H1 (cell line): ENCODE measurements around the gene WFDC5. TPM values are rescaled to one million over a fixed set of nuclear protein-coding genes. Genes with fewer than 3 reads are reported as not detected.

Source experiments
- CTCF ChIA-PET: fragments of 300-600 bp; sonication (Branson Sonifier 250); formaldehyde crosslinking; loops from one replicate; lab custom pipeline; 2021; ENCODE audit not compliant: partially characterized antibody; lab: Charles Lee
- POLR2A ChIA-PET: fragments of 300-600 bp; sonication (Branson Sonifier 250); formaldehyde crosslinking; loops from one replicate; lab custom pipeline; 2021; ENCODE audit warnings: inconsistent platforms; ENCODE audit not compliant: partially characterized antibody; lab: Charles Lee
- DNase-seq, 2 experiments: peaks; one replicate each; pipeline versions ENCODE4 v3.0.0 to v3.0.0-alpha.2; 2010 to 2022; ENCODE audit warnings: low spot score in 2 of 2, low read depth in 1 of 2, mixed read lengths in 1 of 2
- FAIRE-seq: peaks from 2 replicates; lab custom pipeline; 2011; peaks lifted over from hg19 to GRCh38; lab: Jason Lieb, UNC
- H2AFZ ChIP-seq: 2 replicates; pipeline ENCODE4 v1.8.1; 2012; ENCODE audit warnings: low read length, inconsistent platforms
- H2AK5ac ChIP-seq: 2 replicates; pipeline ENCODE4 v1.6.1; 2013; ENCODE audit warnings: low read depth, low read length
- H2BK120ac ChIP-seq: replicated peaks from 2 replicates; pipeline ENCODE3; 2013; ENCODE audit warnings: low read depth, low read length, inconsistent platforms
- H2BK12ac ChIP-seq: 2 replicates; pipeline ENCODE4 v1.6.1; 2013; ENCODE audit warnings: low read depth, low read length
- H2BK15ac ChIP-seq: 2 replicates; pipeline ENCODE4 v1.6.1; 2013; ENCODE audit warnings: low read length
- H2BK20ac ChIP-seq: 2 replicates; pipeline ENCODE4 v1.6.1; 2013; ENCODE audit warnings: low read length
- H2BK5ac ChIP-seq: 2 replicates; pipeline ENCODE4 v1.6.1; 2013; ENCODE audit warnings: low read depth, low read length
- H3K14ac ChIP-seq: 2 replicates; pipeline ENCODE4 v1.6.1; 2013; ENCODE audit warnings: inconsistent platforms; ENCODE audit not compliant: insufficient read length
- H3K18ac ChIP-seq: 2 replicates; pipeline ENCODE4 v1.6.1; 2013; ENCODE audit warnings: low read length; ENCODE audit errors: extremely low read depth
- H3K23ac ChIP-seq: 2 replicates; pipeline ENCODE4 v1.6.1; 2013; ENCODE audit warnings: inconsistent platforms; ENCODE audit not compliant: insufficient read length
- H3K23me2 ChIP-seq: 2 replicates; pipeline ENCODE4 v1.6.1; 2013; ENCODE audit warnings: low read depth, low read length
- H3K27ac ChIP-seq: 2 replicates; pipeline ENCODE4 v1.6.1; 2011; ENCODE audit warnings: low read depth, low read length, inconsistent platforms
- H3K27me3 ChIP-seq, 4 experiments: replicated peaks in 1 of 4; 1 replicate in 1 of 4; 2 replicates in 3 of 4; pipeline versions ENCODE4 v1.6.1 to v1.8.1; 2011 to 2013; ENCODE audit warnings: low read length in 3 of 4, mild to moderate bottlenecking in 3 of 4, inconsistent platforms in 2 of 4, mixed read lengths in 2 of 4, moderate library complexity in 1 of 4; ENCODE audit not compliant: control insufficient read depth in 3 of 4, insufficient read depth in 3 of 4; ENCODE audit errors: extremely low read depth in 1 of 4
- H3K36me3 ChIP-seq, 4 experiments: 2 replicates each; pipeline versions ENCODE4 v1.6.1 to v1.8.1; 2011 to 2013; ENCODE audit warnings: mild to moderate bottlenecking in 4 of 4, low read length in 3 of 4, moderate library complexity in 2 of 4, control low read depth in 1 of 4, inconsistent platforms in 1 of 4; ENCODE audit not compliant: insufficient read depth in 4 of 4, control insufficient read depth in 2 of 4
- H3K4ac ChIP-seq: replicated peaks from 2 replicates; pipeline ENCODE3; 2013; ENCODE audit warnings: low read length, low read depth, mixed read lengths, inconsistent platforms; ENCODE audit not compliant: insufficient read length
- H3K4me1 ChIP-seq, 4 experiments: replicated peaks in 1 of 4; 1 replicate in 1 of 4; 2 replicates in 3 of 4; pipeline versions ENCODE4 v1.6.1 to v1.8.1; 2011 to 2013; ENCODE audit warnings: low read length in 3 of 4, inconsistent platforms in 2 of 4, mixed read lengths in 1 of 4; ENCODE audit not compliant: insufficient read depth in 4 of 4, control insufficient read depth in 3 of 4
- H3K4me2 ChIP-seq, 2 experiments: 2 replicates each; pipeline versions ENCODE4 v1.6.1 to v1.8.1; 2011 to 2013; ENCODE audit warnings: low read depth in 2 of 2, low read length in 2 of 2, control low read depth in 1 of 2, inconsistent platforms in 1 of 2, mild to moderate bottlenecking in 1 of 2; ENCODE audit not compliant: insufficient read depth in 1 of 2
- H3K4me3 ChIP-seq, 4 experiments: fragments of 200-600, 300-600 bp in 1 of 4; sonication (generic), shearing (Covaris generic), sonication (Bioruptor Twin) in 1 of 4; 2 replicates each; pipeline versions ENCODE4 v1.5.1 to v1.8.1; 2011 to 2016; ENCODE audit warnings: low read length in 4 of 4, low read depth in 3 of 4, control low read depth in 2 of 4, inconsistent platforms in 2 of 4, mild to moderate bottlenecking in 2 of 4, mixed read lengths in 1 of 4, moderate library complexity in 1 of 4; ENCODE audit not compliant: insufficient read depth in 2 of 4; ENCODE audit errors: extremely low read depth in 1 of 4
- H3K56ac ChIP-seq: replicated peaks from 2 replicates; pipeline ENCODE3; 2013; ENCODE audit warnings: low read depth, mild to moderate bottlenecking, mixed read lengths, low read length, inconsistent platforms; ENCODE audit not compliant: insufficient read length
- H3K79me1 ChIP-seq: 2 replicates; pipeline ENCODE4 v1.6.1; 2013; ENCODE audit warnings: low read depth, low read length, control low read depth
- H3K79me2 ChIP-seq, 2 experiments: 2 replicates each; pipeline versions ENCODE4 v1.6.1 to v1.8.1; 2012 to 2013; ENCODE audit warnings: low read length in 2 of 2, mild to moderate bottlenecking in 2 of 2, inconsistent platforms in 1 of 2; ENCODE audit not compliant: insufficient read depth in 2 of 2, control insufficient read depth in 1 of 2
- H3K9ac ChIP-seq, 4 experiments: replicated peaks in 1 of 4; 1 replicate in 1 of 4; 2 replicates in 3 of 4; pipeline versions ENCODE4 v1.6.1 to v1.8.1; 2011 to 2013; ENCODE audit warnings: low read depth in 3 of 4, low read length in 3 of 4, control low read depth in 2 of 4, mild to moderate bottlenecking in 2 of 4, moderate library complexity in 2 of 4, inconsistent platforms in 1 of 4; ENCODE audit errors: extremely low read depth in 1 of 4
- H3K9me3 ChIP-seq, 2 experiments: 2 replicates each; pipeline versions ENCODE4 v1.6.1 to v1.8.1; 2012 to 2013; ENCODE audit warnings: mild to moderate bottlenecking in 2 of 2, moderate library complexity in 2 of 2, control low read depth in 1 of 2, inconsistent platforms in 1 of 2, low read depth in 1 of 2, low read length in 1 of 2, mixed read lengths in 1 of 2; ENCODE audit not compliant: insufficient read depth in 2 of 2
- H4K20me1 ChIP-seq, 2 experiments: replicated peaks in 1 of 2; 2 replicates each; pipeline versions ENCODE3 to v1.8.1; 2011 to 2013; ENCODE audit warnings: inconsistent platforms in 2 of 2, low read length in 2 of 2, mild to moderate bottlenecking in 1 of 2; ENCODE audit not compliant: insufficient read depth in 2 of 2, control insufficient read depth in 1 of 2
- H4K5ac ChIP-seq: 2 replicates; pipeline ENCODE4 v1.6.1; 2013; ENCODE audit warnings: low read length, low read depth, mixed read lengths, inconsistent platforms; ENCODE audit not compliant: insufficient read length
- H4K8ac ChIP-seq: 2 replicates; pipeline ENCODE4 v1.8.0; 2013; ENCODE audit warnings: mild to moderate bottlenecking, moderate library complexity, low read length, inconsistent platforms; ENCODE audit not compliant: insufficient read depth; ENCODE audit errors: extremely low read depth
- H4K91ac ChIP-seq: replicated peaks from 2 replicates; pipeline ENCODE3; 2013; ENCODE audit warnings: low read length, mixed read lengths, inconsistent platforms; ENCODE audit not compliant: insufficient read length
- ASH2L ChIP-seq: fragments of 200-600, 300-600 bp; sonication (generic); IDR thresholded peaks from one replicate; pipeline ENCODE4 v1.7.1; 2017; ENCODE audit warnings: low read length
- CBX8 ChIP-seq: fragments of 300-800, 300-1000 bp; sonication (generic); IDR thresholded peaks from 2 replicates; pipeline ENCODE4 v1.7.1; 2016; ENCODE audit warnings: low read depth, low read length, borderline replicate concordance
- CHD1 ChIP-seq: IDR thresholded peaks from 2 replicates; pipeline ENCODE4 v1.6.1; 2012; ENCODE audit warnings: low read depth, low read length, improper control_type of control experiment
- CTBP2 ChIP-seq: IDR thresholded peaks from 2 replicates; pipeline ENCODE4 v1.7.0; 2011; ENCODE audit warnings: borderline replicate concordance, mild to moderate bottlenecking, moderate library complexity, mixed read lengths, low read length; ENCODE audit not compliant: insufficient read depth, insufficient read length
- FOSL1 ChIP-seq: IDR thresholded peaks from 2 replicates; pipeline ENCODE4 v1.6.1; 2011; ENCODE audit warnings: mild to moderate bottlenecking, low read depth, low read length, moderate library complexity; ENCODE audit not compliant: insufficient read depth
- RNF2 ChIP-seq: fragments of 200-900, 300-1000 bp; sonication (generic); IDR thresholded peaks from 2 replicates; pipeline ENCODE4 v1.7.1; 2016; ENCODE audit warnings: borderline replicate concordance, low read depth, mild to moderate bottlenecking, antibody characterized with exemption, low read length; ENCODE audit not compliant: poor library complexity, severe bottlenecking; ENCODE audit errors: missing control alignments
- RXRA ChIP-seq: IDR thresholded peaks from 2 replicates; pipeline ENCODE4 v1.6.1; 2011; ENCODE audit warnings: low read depth, mild to moderate bottlenecking, low read length, moderate library complexity; ENCODE audit not compliant: insufficient read depth
- SIN3A ChIP-seq, 2 experiments: IDR thresholded peaks in 1 of 2; conservative IDR thresholded peaks in 1 of 2; 2 replicates each; pipeline ENCODE4 v1.6.1; 2011 to 2012; ENCODE audit warnings: low read length in 2 of 2, improper control_type of control experiment in 1 of 2, low read depth in 1 of 2, mild to moderate bottlenecking in 1 of 2
- WGBS, 2 experiments: shearing (Covaris generic) in 1 of 2; methylation state at CpG; one replicate each; pipeline versions ENCODE4 v1.1.6 to v1.1.7; 2013 to 2015; ENCODE audit warnings: low lambda C conversion rate in 2 of 2, mixed read lengths in 2 of 2, inconsistent platforms in 1 of 2, low coverage in 1 of 2, missing lambda C conversion rate in 1 of 2; ENCODE audit not compliant: insufficient replicate concordance in 2 of 2, insufficient coverage in 1 of 2, insufficient read length in 1 of 2; ENCODE audit errors: extremely low coverage in 1 of 2, missing lambda C conversion rate in 1 of 2; 5-methylcytosine and 5-hydroxymethylcytosine counted together
- polyA plus RNA-seq, 7 experiments: library from polyadenylated mRNA; depleted of rRNA in 3 of 7; stranded (reverse) in 5 of 7; unstranded in 2 of 7; fragments of >200 nt in 5 of 7; fragments of 200-250 nt in 2 of 7; gene quantifications; 1 replicate in 5 of 7; 2 replicates in 1 of 7; 4 replicates in 1 of 7; pipeline versions ENCODE4 v1.2.1 to v1.2.3, GENCODE V29; 2011 to 2013; ENCODE audit warnings: missing spikeins in 2 of 7, mixed read lengths in 2 of 7
- total RNA-seq: library from RNA; stranded (reverse); fragmentation: NEBNext Ultra II Directional; extraction: Animal tissue kit (Norgen Biotek cat#: 25700); gene quantifications from 2 replicates; pipeline ENCODE4 v1.2.1, GENCODE V29; 2021
- TF ChIP-seq, protein P1 (sequence below): IDR thresholded peaks from 2 replicates; pipeline ENCODE4 v1.6.1; 2012; ENCODE audit warnings: inconsistent platforms

WFDC5 gene
- total and polyA plus RNA-seq, 2 of the 8 experiments (the other 6 are each of a cell fraction or from before 2014, with no cell fraction given) = not detected

GRCh38 chr20:45069261-45069660, 45.7 kb downstream of the WFDC5 start:
- no peak for FAIRE-seq
- no peak overlapping the region for H3K27ac ChIP-seq

More at GRCh38 chr20:45069261-45069660, 45.7 kb downstream of the WFDC5 start:
- H4K5ac ChIP-seq = no peak overlapping the region
- peaks cover 0 to 3% of the 10 kb centered on the region in 2 experiments; a peak in 1 of 4 replicates for H3K79me2 ChIP-seq
- CTCF ChIA-PET = no interaction called here
- no peaks in the 10 kb centered on the region for H3K4me1 ChIP-seq
- H3K56ac ChIP-seq = no peak overlapping the region
- H3K36me3 ChIP-seq = no peaks in the 10 kb centered on the region
- H3K14ac ChIP-seq = no peak overlapping the region
- H3K23me2 ChIP-seq = no peaks in the 10 kb centered on the region
- no peak overlapping the region for H2BK20ac ChIP-seq
- H4K20me1 ChIP-seq = no peaks in the 10 kb centered on the region
- H3K23ac ChIP-seq = no peak overlapping the region
- TF ChIP-seq, protein P1, sequence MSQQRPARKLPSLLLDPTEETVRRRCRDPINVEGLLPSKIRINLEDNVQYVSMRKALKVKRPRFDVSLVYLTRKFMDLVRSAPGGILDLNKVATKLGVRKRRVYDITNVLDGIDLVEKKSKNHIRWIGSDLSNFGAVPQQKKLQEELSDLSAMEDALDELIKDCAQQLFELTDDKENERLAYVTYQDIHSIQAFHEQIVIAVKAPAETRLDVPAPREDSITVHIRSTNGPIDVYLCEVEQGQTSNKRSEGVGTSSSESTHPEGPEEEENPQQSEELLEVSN = no peak
- TF ChIP-seq CTBP2 = no peak
- no peak for TF ChIP-seq CHD1
- TF ChIP-seq SIN3A (conservative IDR thresholded peaks at IDR 0.05 in 1 of 2, IDR thresholded peaks at IDR 0.05 in 1 of 2; ENCODE audit: low read depth in 1 of 2, low read length in 2 of 2) = no peak
- TF ChIP-seq RNF2 = no peak
- no peak for TF ChIP-seq ASH2L
- no peak for TF ChIP-seq RXRA
- no peak for TF ChIP-seq CBX8
- TF ChIP-seq FOSL1 = no peak
- TF ChIP-seq, all 59 proteins: peak for 0
- Histone ChIP-seq H3K27me3 (no peaks in the 10 kb centered on the region), H3K9me3 (no peaks in the 10 kb centered on the region), H3K18ac (no peak overlapping the region), H3K4me3 (no peak overlapping the region), H2BK15ac (no peak overlapping the region), H2BK5ac (no peak overlapping the region), H3K9ac (no peak overlapping the region), H2BK12ac (no peak overlapping the region), H3K4me2 (no peak overlapping the region), H4K8ac (no peak overlapping the region), H2AK5ac (no peak overlapping the region), H3K79me1 (no peaks in the 10 kb centered on the region), H3K4ac (no peak overlapping the region), H4K91ac (no peak overlapping the region), H2AFZ (no peak overlapping the region), H2BK120ac (no peak overlapping the region)
- no peak for DNase-seq
- 91% methylated on average over 1 of the region's 1 CpG; no CpG with 5 or more reads in 1 of the 2 experiments for WGBS, 2 experiments
- POLR2A ChIA-PET = no interaction called here
